HEK293 (cell line): Measurements from ENCODE around the gene MARK2.

Experiments
- CTCF ChIA-PET: fragments of 350-600 bp; formaldehyde crosslinking; extraction: SDS; loops from one replicate; lab custom pipeline; 2021; ENCODE audit warnings: antibody characterized with exemption; lab: Yijun Ruan, JAX
- POLR2A ChIA-PET: fragments of 300-600 bp; formaldehyde crosslinking; extraction: SDS; loops from one replicate; lab custom pipeline; 2020; ENCODE audit warnings: antibody characterized with exemption, inconsistent platforms; lab: Yijun Ruan, JAX
- H3K27ac ChIP-seq: fragments of 200-500 bp; sonication (Bioruptor generic); 2 replicates; pipeline ENCODE4 v1.5.1; 2014; ENCODE audit warnings: low read depth, low read length, control low read depth, inconsistent platforms; ENCODE audit errors: extremely low read depth
- H3K36me3 ChIP-seq, 2 experiments: fragments of 200-500 bp in 1 of 2; sonication (Bioruptor generic) in 1 of 2; 1 replicate in 1 of 2; 2 replicates in 1 of 2; pipeline ENCODE4 v1.5.1; 2014 to 2017; ENCODE audit warnings: inconsistent platforms in 2 of 2, low read length in 2 of 2; ENCODE audit not compliant: control insufficient read depth in 2 of 2, insufficient read depth in 1 of 2
- H3K4me1 ChIP-seq: fragments of 200-500 bp; sonication (Bioruptor generic); 2 replicates; pipeline ENCODE4 v1.5.1; 2014; ENCODE audit warnings: mild to moderate bottlenecking, low read length, inconsistent platforms; ENCODE audit not compliant: control insufficient read depth, insufficient read depth
- H3K4me3 ChIP-seq: 2 replicates; pipeline ENCODE4 v1.5.1; 2011; ENCODE audit warnings: low read depth, mild to moderate bottlenecking, control low read depth, low read length, moderate library complexity
- H3K9me3 ChIP-seq: fragments of 200-500 bp; sonication (Bioruptor generic); 2 replicates; pipeline ENCODE4 v1.5.1; 2014; ENCODE audit warnings: low read depth, low read length, inconsistent platforms; ENCODE audit not compliant: control insufficient read depth, insufficient read depth
- ZBTB1 ChIP-seq: fragments of 450-650 bp; formaldehyde crosslinking; IDR thresholded peaks from 2 replicates; pipeline ENCODE4 v1.5.1; 2016; ENCODE audit warnings: missing biosample characterization, missing genetic modification characterization
- ZNF302 ChIP-seq: fragments of 450-650 bp; formaldehyde crosslinking; IDR thresholded peaks from 2 replicates; pipeline ENCODE4 v1.5.1; 2016; ENCODE audit warnings: missing biosample characterization, missing genetic modification characterization, low read depth
- ZNF350 ChIP-seq: fragments of 450-650 bp; formaldehyde crosslinking; IDR thresholded peaks from 2 replicates; pipeline ENCODE4 v1.5.0; 2017; ENCODE audit warnings: missing biosample characterization, mild to moderate bottlenecking, missing genetic modification characterization
- ZNF544 ChIP-seq: fragments of 450-650 bp; formaldehyde crosslinking; IDR thresholded peaks from 2 replicates; pipeline ENCODE4 v1.5.0; 2017; ENCODE audit warnings: missing biosample characterization, missing genetic modification characterization
- ZNF76 ChIP-seq: fragments of 450-650 bp; formaldehyde crosslinking; IDR thresholded peaks from 2 replicates; pipeline ENCODE4; 2016; ENCODE audit warnings: low read depth, missing biosample characterization, missing genetic modification characterization, borderline replicate concordance
- ZNF776 ChIP-seq: fragments of 450-650 bp; formaldehyde crosslinking; IDR thresholded peaks from 2 replicates; pipeline ENCODE4 v1.5.0; 2017; ENCODE audit warnings: missing biosample characterization, missing genetic modification characterization, borderline replicate concordance
- ZSCAN30 ChIP-seq: fragments of 450-650 bp; IDR thresholded peaks from 2 replicates; pipeline ENCODE4 v1.5.1; 2018; ENCODE audit warnings: missing biosample characterization, mild to moderate bottlenecking, missing genetic modification characterization, moderate library complexity
- TF ChIP-seq, protein P1 (sequence below): fragments of 450-650 bp; formaldehyde crosslinking; IDR thresholded peaks from 2 replicates; pipeline ENCODE4 v1.5.1; 2017; ENCODE audit warnings: missing biosample characterization, missing genetic modification characterization
- TF ChIP-seq, protein P2 (sequence below): fragments of 450-650 bp; formaldehyde crosslinking; IDR thresholded peaks from 2 replicates; pipeline ENCODE4 v1.5.1; 2017; ENCODE audit warnings: missing biosample characterization, missing genetic modification characterization
- TF ChIP-seq, protein P3 (sequence below): fragments of 450-650 bp; formaldehyde crosslinking; IDR thresholded peaks from 2 replicates; pipeline ENCODE4 v1.5.1; 2016; ENCODE audit warnings: missing biosample characterization, missing genetic modification characterization
- TF ChIP-seq, protein P4 (sequence below): fragments of 450-650 bp; IDR thresholded peaks from 2 replicates; pipeline ENCODE4 v1.5.1; 2018; ENCODE audit warnings: missing biosample characterization, mild to moderate bottlenecking, missing genetic modification characterization
- TF ChIP-seq, protein P5 (sequence below): fragments of 450-650 bp; formaldehyde crosslinking; IDR thresholded peaks from 2 replicates; pipeline ENCODE4 v1.5.1; 2016; ENCODE audit warnings: missing biosample characterization, missing genetic modification characterization

Gene MARK2

DNA sequence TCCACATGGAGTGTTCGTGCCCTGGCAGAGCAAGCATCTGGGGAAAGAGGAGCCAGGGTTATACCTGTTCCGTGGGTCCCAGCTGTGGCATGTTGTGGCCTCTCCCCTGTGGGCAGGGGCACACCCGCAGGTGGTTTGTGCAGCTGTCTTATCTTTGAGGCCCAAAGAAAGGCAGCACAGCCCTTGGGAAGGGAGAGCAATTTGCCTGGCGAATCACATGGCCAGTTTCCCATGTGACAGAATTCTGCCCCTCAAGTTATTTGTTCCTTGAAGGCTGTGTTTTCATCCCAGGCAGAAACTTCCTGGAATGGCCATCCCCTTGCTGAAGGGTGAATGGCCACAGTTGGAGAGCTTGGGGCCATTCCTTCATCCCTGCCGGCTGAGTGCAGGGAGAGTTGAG, 119.1 kb downstream of the MARK2 start:
- Histone ChIP-seq H3K4me3 (no peak overlapping the region), H3K9me3 (no peaks in the 10 kb centered on the region), H3K27ac (no peak overlapping the region), H3K4me1 (no peaks in the 10 kb centered on the region), H3K36me3 (peaks cover 2 to 48% of the 10 kb centered on the region in 2 experiments; a peak in 2 of 3 replicates)
- POLR2A ChIA-PET, result no interaction called here
- CTCF ChIA-PET, result interaction anchor here (0.6 to 1.7 kb wide), 3 partner anchors 14 to 161 kb away, joined by 3 read pairs; no protein-coding TSS in a partner anchor
- TF ChIP-seq ZNF544 (tag by site-specific recombination) (no peak), ZNF302 (tag by site-specific recombination) (no peak), ZSCAN30 (tag by site-specific recombination) (no peak), ZNF350 (tag by site-specific recombination) (no peak), ZBTB1 (no peak), ZNF76 (tag by site-specific recombination) (no peak), ZNF776 (tag by site-specific recombination) (no peak)
- TF ChIP-seq, protein P1, sequence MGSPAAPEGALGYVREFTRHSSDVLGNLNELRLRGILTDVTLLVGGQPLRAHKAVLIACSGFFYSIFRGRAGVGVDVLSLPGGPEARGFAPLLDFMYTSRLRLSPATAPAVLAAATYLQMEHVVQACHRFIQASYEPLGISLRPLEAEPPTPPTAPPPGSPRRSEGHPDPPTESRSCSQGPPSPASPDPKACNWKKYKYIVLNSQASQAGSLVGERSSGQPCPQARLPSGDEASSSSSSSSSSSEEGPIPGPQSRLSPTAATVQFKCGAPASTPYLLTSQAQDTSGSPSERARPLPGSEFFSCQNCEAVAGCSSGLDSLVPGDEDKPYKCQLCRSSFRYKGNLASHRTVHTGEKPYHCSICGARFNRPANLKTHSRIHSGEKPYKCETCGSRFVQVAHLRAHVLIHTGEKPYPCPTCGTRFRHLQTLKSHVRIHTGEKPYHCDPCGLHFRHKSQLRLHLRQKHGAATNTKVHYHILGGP (tag by site-specific recombination), result no peak
- TF ChIP-seq, protein P2, sequence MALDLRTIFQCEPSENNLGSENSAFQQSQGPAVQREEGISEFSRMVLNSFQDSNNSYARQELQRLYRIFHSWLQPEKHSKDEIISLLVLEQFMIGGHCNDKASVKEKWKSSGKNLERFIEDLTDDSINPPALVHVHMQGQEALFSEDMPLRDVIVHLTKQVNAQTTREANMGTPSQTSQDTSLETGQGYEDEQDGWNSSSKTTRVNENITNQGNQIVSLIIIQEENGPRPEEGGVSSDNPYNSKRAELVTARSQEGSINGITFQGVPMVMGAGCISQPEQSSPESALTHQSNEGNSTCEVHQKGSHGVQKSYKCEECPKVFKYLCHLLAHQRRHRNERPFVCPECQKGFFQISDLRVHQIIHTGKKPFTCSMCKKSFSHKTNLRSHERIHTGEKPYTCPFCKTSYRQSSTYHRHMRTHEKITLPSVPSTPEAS (tag by site-specific recombination), result no peak
- TF ChIP-seq, protein P3, sequence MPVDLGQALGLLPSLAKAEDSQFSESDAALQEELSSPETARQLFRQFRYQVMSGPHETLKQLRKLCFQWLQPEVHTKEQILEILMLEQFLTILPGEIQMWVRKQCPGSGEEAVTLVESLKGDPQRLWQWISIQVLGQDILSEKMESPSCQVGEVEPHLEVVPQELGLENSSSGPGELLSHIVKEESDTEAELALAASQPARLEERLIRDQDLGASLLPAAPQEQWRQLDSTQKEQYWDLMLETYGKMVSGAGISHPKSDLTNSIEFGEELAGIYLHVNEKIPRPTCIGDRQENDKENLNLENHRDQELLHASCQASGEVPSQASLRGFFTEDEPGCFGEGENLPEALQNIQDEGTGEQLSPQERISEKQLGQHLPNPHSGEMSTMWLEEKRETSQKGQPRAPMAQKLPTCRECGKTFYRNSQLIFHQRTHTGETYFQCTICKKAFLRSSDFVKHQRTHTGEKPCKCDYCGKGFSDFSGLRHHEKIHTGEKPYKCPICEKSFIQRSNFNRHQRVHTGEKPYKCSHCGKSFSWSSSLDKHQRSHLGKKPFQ (tag by site-specific recombination), result no peak
- TF ChIP-seq, protein P4, sequence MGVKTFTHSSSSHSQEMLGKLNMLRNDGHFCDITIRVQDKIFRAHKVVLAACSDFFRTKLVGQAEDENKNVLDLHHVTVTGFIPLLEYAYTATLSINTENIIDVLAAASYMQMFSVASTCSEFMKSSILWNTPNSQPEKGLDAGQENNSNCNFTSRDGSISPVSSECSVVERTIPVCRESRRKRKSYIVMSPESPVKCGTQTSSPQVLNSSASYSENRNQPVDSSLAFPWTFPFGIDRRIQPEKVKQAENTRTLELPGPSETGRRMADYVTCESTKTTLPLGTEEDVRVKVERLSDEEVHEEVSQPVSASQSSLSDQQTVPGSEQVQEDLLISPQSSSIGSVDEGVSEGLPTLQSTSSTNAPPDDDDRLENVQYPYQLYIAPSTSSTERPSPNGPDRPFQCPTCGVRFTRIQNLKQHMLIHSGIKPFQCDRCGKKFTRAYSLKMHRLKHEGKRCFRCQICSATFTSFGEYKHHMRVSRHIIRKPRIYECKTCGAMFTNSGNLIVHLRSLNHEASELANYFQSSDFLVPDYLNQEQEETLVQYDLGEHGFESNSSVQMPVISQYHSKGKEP (tag by site-specific recombination), result no peak
- TF ChIP-seq, protein P5, sequence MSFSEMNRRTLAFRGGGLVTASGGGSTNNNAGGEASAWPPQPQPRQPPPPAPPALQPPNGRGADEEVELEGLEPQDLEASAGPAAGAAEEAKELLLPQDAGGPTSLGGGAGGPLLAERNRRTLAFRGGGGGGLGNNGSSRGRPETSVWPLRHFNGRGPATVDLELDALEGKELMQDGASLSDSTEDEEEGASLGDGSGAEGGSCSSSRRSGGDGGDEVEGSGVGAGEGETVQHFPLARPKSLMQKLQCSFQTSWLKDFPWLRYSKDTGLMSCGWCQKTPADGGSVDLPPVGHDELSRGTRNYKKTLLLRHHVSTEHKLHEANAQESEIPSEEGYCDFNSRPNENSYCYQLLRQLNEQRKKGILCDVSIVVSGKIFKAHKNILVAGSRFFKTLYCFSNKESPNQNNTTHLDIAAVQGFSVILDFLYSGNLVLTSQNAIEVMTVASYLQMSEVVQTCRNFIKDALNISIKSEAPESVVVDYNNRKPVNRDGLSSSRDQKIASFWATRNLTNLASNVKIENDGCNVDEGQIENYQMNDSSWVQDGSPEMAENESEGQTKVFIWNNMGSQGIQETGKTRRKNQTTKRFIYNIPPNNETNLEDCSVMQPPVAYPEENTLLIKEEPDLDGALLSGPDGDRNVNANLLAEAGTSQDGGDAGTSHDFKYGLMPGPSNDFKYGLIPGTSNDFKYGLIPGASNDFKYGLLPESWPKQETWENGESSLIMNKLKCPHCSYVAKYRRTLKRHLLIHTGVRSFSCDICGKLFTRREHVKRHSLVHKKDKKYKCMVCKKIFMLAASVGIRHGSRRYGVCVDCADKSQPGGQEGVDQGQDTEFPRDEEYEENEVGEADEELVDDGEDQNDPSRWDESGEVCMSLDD (tag by site-specific recombination), result no peak
